ENCODE measurements around the gene PIN1. TPM values are rescaled to one million over a fixed set of nuclear protein-coding genes. Genes with fewer than 3 reads are reported as not detected.

PIN1 gene
- total and polyA plus RNA-seq, 2 of the 13 experiments (the other 11 are each of a cell fraction or from before 2014, with no cell fraction given) = 31.9 to 72.0 TPM

- 0 out of 2 replicates have a peak, but pooled peaks have one; percentile 40 for TF ChIP-seq ZBTB4 (CRISPR knock-in tag; IDR thresholded peaks at IDR 0.05; ENCODE audit: borderline replicate concordance)
- no peak for TF ChIP-seq ZNF713 (CRISPR knock-in tag; IDR thresholded peaks at IDR 0.05)
- TF ChIP-seq CSRNP2 (CRISPR knock-in tag; conservative IDR thresholded peaks at IDR 0.05; ENCODE audit: low read depth) = no peak
- TF ChIP-seq CREB1 (IDR thresholded peaks at IDR 0.05) = no peak
- TF ChIP-seq CREB1 (CRISPR knock-in tag; IDR thresholded peaks at IDR 0.05) = no peak
- no peak for TF ChIP-seq SRSF4 (IDR thresholded peaks at IDR 0.05; ENCODE audit: low read depth, low read length, poor library complexity, severe bottlenecking)
- TF ChIP-seq ZBTB44 (CRISPR knock-in tag; IDR thresholded peaks at IDR 0.05) = no peak
- no peak for TF ChIP-seq STAT5B (CRISPR knock-in tag; IDR thresholded peaks at IDR 0.05)
- no peak for TF ChIP-seq HMGA1 (CRISPR knock-in tag; conservative IDR thresholded peaks at IDR 0.05)
- TF ChIP-seq BATF2 (CRISPR knock-in tag; IDR thresholded peaks at IDR 0.05) = no peak
- TF ChIP-seq NFE2L1 (CRISPR knock-in tag; IDR thresholded peaks at IDR 0.05; ENCODE audit: borderline replicate concordance) = no peak
- TF ChIP-seq ZNF30 (CRISPR knock-in tag; IDR thresholded peaks at IDR 0.05) = no peak
- 0 out of 2 replicates have a peak, but pooled peaks have one; percentile 22 for TF ChIP-seq ZNF205 (CRISPR knock-in tag; IDR thresholded peaks at IDR 0.05)
- no peak for TF ChIP-seq ZNF660 (CRISPR knock-in tag; IDR thresholded peaks at IDR 0.05; ENCODE audit: borderline replicate concordance, low read depth)
- no peak for TF ChIP-seq DMTF1 (CRISPR knock-in tag; IDR thresholded peaks at IDR 0.05)
- TF ChIP-seq ZNF776 (CRISPR knock-in tag; IDR thresholded peaks at IDR 0.05) = peak; percentile 54; the same call in 1 of the 2 replicates
- TF ChIP-seq GMEB2 (CRISPR knock-in tag; IDR thresholded peaks at IDR 0.05; ENCODE audit: low read depth) = no peak
- no peak for TF ChIP-seq SP5 (CRISPR knock-in tag; IDR thresholded peaks at IDR 0.05; ENCODE audit: borderline replicate concordance, low read depth)
- TF ChIP-seq ISX (CRISPR knock-in tag; conservative IDR thresholded peaks at IDR 0.05) = no peak
Measured at GRCh38 chr19:9818175-9818733, 16.9 kb upstream of the PIN1 start (continued).
